Breast epithelium (tissue), 4 donors: ENCODE measurements around the gene GLMP. TPM values are rescaled to one million over a fixed set of nuclear protein-coding genes. Genes with fewer than 3 reads are reported as not detected.

Source experiments
- DNase-seq, 2 donors: peaks; one replicate each; pipeline ENCODE4 v3.0.0-alpha.2; 2019; ENCODE audit warnings: low spot score in 2 of 2
- H3K27ac ChIP-seq, 2 donors: fragments of 200-600 bp; sonication (generic) in 1 of 2; one replicate each; pipeline ENCODE4 v1.5.1; 2016 to 2019; ENCODE audit warnings: mild to moderate bottlenecking in 1 of 2
- H3K27me3 ChIP-seq, 2 donors: fragments of 200-600 bp; sonication (generic) in 1 of 2; one replicate each; pipeline versions ENCODE4 v1.5.1 to v1.6.0; 2017 to 2019; ENCODE audit warnings: control low read depth in 1 of 2, mild to moderate bottlenecking in 1 of 2
- H3K36me3 ChIP-seq: fragments of 200-600 bp; one replicate; pipeline ENCODE4 v1.5.1; 2019
- H3K4me1 ChIP-seq, 2 donors: fragments of 200-600 bp; sonication (generic); one replicate each; pipeline ENCODE4 v1.5.1; 2016 to 2019; ENCODE audit warnings: control low read depth in 1 of 2
- H3K4me3 ChIP-seq, 3 donors: fragments of 200-600 bp; sonication (generic); 1 replicate in 2 of 3; 2 replicates in 1 of 3; pipeline ENCODE4 v1.5.1; 2016 to 2019; ENCODE audit warnings: mild to moderate bottlenecking in 3 of 3, moderate library complexity in 2 of 3
- H3K9me3 ChIP-seq, 2 donors: fragments of 200-600 bp; sonication (generic) in 1 of 2; one replicate each; pipeline ENCODE4 v1.5.1; 2016 to 2019; ENCODE audit warnings: control low read depth in 1 of 2
- POLR2A ChIP-seq: fragments of 450-650 bp; IDR thresholded peaks from one replicate; pipeline ENCODE4 v1.6.1; 2016; ENCODE audit warnings: antibody characterized with exemption, mild to moderate bottlenecking, moderate library complexity
- POLR2AphosphoS5 ChIP-seq, 3 donors: sonication (generic); formaldehyde crosslinking; IDR thresholded peaks; one replicate each; pipeline ENCODE4 v1.6.1; 2017; ENCODE audit warnings: antibody characterized with exemption in 3 of 3
- intact Hi-C: fragments of 100-400 bp; cut with DNase I; formaldehyde crosslinking; loops from one replicate; pipeline ENCODE4 v1.15.1; 2023; ENCODE audit warnings: low total_unique reads
- total RNA-seq, 3 donors: library from RNA; depleted of rRNA; stranded (reverse); fragments of >200 nt; gene quantifications; one replicate each; pipeline ENCODE4 v1.1.0, GENCODE V29; 2016
- TF ChIP-seq, protein P1 (sequence below), 3 donors: fragments of 450-650 bp; IDR thresholded peaks; one replicate each; pipeline ENCODE4 v1.5.1; 2016 to 2017; ENCODE audit warnings: antibody characterized with exemption in 3 of 3, mild to moderate bottlenecking in 3 of 3, moderate library complexity in 3 of 3

The GLMP gene
- total RNA-seq, 3 donors from 2014 or later: 36.4 to 68.5 (median 40.2) TPM

DNA sequence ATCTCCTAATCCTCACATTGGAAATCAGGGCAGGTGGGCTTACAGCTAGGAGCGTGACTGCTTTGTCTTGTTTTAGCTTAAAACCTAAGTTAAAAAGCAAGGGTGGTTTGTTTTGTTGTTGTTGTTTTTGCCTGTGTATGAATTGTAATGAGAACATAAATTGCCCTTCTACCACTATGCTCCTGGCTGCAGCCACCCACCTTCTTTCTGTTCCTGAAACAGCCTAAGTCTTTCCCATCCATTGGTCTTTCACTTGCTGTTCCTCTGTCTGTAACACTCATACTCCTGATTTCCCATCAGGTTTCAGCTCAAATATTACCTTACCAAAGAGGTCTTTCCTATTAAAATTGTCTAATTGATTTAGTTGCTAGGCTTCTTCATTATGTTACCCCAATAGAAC, 12.0 kb downstream of the GLMP start:
- peaks cover 0 to 18% of the 10 kb centered on the region in 2 donors for H3K4me1 ChIP-seq
- TF ChIP-seq, protein P1, sequence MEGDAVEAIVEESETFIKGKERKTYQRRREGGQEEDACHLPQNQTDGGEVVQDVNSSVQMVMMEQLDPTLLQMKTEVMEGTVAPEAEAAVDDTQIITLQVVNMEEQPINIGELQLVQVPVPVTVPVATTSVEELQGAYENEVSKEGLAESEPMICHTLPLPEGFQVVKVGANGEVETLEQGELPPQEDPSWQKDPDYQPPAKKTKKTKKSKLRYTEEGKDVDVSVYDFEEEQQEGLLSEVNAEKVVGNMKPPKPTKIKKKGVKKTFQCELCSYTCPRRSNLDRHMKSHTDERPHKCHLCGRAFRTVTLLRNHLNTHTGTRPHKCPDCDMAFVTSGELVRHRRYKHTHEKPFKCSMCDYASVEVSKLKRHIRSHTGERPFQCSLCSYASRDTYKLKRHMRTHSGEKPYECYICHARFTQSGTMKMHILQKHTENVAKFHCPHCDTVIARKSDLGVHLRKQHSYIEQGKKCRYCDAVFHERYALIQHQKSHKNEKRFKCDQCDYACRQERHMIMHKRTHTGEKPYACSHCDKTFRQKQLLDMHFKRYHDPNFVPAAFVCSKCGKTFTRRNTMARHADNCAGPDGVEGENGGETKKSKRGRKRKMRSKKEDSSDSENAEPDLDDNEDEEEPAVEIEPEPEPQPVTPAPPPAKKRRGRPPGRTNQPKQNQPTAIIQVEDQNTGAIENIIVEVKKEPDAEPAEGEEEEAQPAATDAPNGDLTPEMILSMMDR (IDR thresholded peaks at IDR 0.05): no peak
- TF ChIP-seq POLR2A (no peak), POLR2AphosphoS5 (IDR thresholded peaks at IDR 0.05) (no peak)
- no peaks in the 10 kb centered on the region for H3K27me3 ChIP-seq
- H3K36me3 ChIP-seq: no peaks in the 10 kb centered on the region
- peak overlapping the region; percentile 88 to 94 for H3K27ac ChIP-seq
- no peak for DNase-seq
- peak overlapping the region; percentile 77 to 96 (median 89) for H3K4me3 ChIP-seq
- no peaks in the 10 kb centered on the region for H3K9me3 ChIP-seq
- intact Hi-C loops: no loop called here

GRCh38 chr1:156282479-156283222, 12.8 kb downstream of the GLMP start, which contains the start of gene SMG5:
Gene SMG5 (minus strand): TSS chr1:156282825. CDS start chr1:156282680, 145 bp downstream.
- TF ChIP-seq POLR2AphosphoS5 (IDR thresholded peaks at IDR 0.05) (peak; percentile 90 to 94 (median 93)), POLR2A (peak; percentile 83)
- TF ChIP-seq, protein P1 (IDR thresholded peaks at IDR 0.05): no peak
- Histone ChIP-seq H3K36me3 (no peaks in the 10 kb centered on the region), H3K27ac (peak within 1 kb of the TSS; percentile 88 to 94), H3K4me3 (peak within 1 kb of the TSS; percentile 77 to 96 (median 89)), H3K4me1 (peaks cover 0 to 18% of the 10 kb centered on the region in 2 donors), H3K9me3 (no peaks in the 10 kb centered on the region), H3K27me3 (no peaks in the 10 kb centered on the region)
- peak; percentile 96 to 97 for DNase-seq
- intact Hi-C loops: no loop called here

DNA sequence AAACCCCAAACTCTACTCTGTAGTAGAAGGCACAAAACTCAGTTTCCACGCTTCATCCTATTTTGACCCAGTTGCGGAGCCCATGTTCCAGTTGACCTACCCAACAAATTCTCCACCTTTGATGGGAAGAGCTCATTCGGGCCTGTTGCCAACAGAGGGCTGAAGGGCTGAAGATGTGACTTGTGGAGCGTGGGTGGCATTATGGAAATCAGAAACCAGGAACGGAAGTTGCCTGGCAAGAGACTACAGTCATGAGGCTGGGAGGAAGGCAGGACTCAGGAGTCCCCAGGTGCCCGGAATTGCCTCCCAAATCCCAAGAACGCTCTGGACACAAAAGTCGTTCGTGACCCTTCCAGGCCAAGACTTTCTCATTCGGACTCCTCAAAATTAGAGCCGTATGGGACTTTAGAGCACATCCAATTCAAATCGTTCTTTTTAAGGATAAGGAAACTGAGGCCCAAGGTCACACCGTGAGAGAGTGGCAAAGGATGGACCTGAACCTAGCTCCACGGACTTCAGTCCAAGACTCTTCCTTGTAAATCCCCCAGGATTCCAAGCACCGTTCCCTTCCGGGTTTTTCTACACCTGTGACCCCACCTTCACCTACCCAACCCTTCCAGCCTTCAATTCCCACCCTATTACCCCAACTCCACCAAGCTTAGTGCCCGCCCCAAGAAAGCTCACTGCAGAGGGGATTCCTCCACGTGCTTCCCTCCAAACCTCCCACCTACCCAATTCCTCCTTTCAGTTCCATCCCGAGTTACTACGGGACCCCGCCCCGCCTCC, 13.6 kb downstream of the GLMP start:
- Histone ChIP-seq H3K27me3 (no peaks in the 10 kb centered on the region), H3K9me3 (no peaks in the 10 kb centered on the region), H3K4me3 (peak overlapping the region; percentile 77 to 96 (median 89)), H3K27ac (peak overlapping the region; percentile 88 to 94), H3K4me1 (peaks cover 0 to 18% of the 10 kb centered on the region in 2 donors), H3K36me3 (no peaks in the 10 kb centered on the region)
- peak in 1 of 2 donors; percentile 30 for DNase-seq
- TF ChIP-seq POLR2AphosphoS5 (IDR thresholded peaks at IDR 0.05): no peak
- no peak for TF ChIP-seq POLR2A
- TF ChIP-seq, protein P1 (IDR thresholded peaks at IDR 0.05): no peak
- intact Hi-C loops: no loop called here

GRCh38 chr1:156281281-156281680, 14.2 kb downstream of the GLMP start:
- no peaks in the 10 kb centered on the region for H3K9me3 ChIP-seq
- H3K27me3 ChIP-seq: no peaks in the 10 kb centered on the region
- DNase-seq: no peak
- peaks cover 0 to 18% of the 10 kb centered on the region in 2 donors for H3K4me1 ChIP-seq
- no peaks in the 10 kb centered on the region for H3K36me3 ChIP-seq
- TF ChIP-seq, protein P1 (IDR thresholded peaks at IDR 0.05): no peak
- TF ChIP-seq POLR2AphosphoS5 (IDR thresholded peaks at IDR 0.05) (no peak), POLR2A (no peak)
- intact Hi-C loops: no loop called here
- H3K4me3 ChIP-seq: peak overlapping the region; percentile 77 to 96 (median 89)
- H3K27ac ChIP-seq: no peak overlapping the region
